Measurements from ENCODE around the gene COPS6.

The COPS6 gene

GRCh38 chr7:100087055-100087750, 1.6 kb upstream of the COPS6 start:
- Histone ChIP-seq H3K27me3 (ENCODE audit: insufficient read depth, low read length) (no peaks in the 10 kb centered on the region), H2AFZ (ENCODE audit: low read depth, low read length) (no peak overlapping the region), H3K4me3 (ENCODE audit: low read length) (no peak overlapping the region), H3K36me3 (ENCODE audit: insufficient read depth, low read length) (peaks cover 20% of the 10 kb centered on the region), H3K4me1 (ENCODE audit: insufficient read depth, low read length) (peaks cover 11% of the 10 kb centered on the region), H3K9me3 (ENCODE audit: low read length) (no peaks in the 10 kb centered on the region)

- no peaks in the 10 kb centered on the region for H3K9me3 ChIP-seq (ENCODE audit: low read length)
- H2AFZ ChIP-seq (ENCODE audit: low read depth, low read length), result peak overlapping the region; percentile 21
- peak overlapping the region; percentile 81 for H3K4me3 ChIP-seq (ENCODE audit: low read length)
Measured at GRCh38 chr7:100088095-100088620, 611 bp upstream of the COPS6 start.

DNA sequence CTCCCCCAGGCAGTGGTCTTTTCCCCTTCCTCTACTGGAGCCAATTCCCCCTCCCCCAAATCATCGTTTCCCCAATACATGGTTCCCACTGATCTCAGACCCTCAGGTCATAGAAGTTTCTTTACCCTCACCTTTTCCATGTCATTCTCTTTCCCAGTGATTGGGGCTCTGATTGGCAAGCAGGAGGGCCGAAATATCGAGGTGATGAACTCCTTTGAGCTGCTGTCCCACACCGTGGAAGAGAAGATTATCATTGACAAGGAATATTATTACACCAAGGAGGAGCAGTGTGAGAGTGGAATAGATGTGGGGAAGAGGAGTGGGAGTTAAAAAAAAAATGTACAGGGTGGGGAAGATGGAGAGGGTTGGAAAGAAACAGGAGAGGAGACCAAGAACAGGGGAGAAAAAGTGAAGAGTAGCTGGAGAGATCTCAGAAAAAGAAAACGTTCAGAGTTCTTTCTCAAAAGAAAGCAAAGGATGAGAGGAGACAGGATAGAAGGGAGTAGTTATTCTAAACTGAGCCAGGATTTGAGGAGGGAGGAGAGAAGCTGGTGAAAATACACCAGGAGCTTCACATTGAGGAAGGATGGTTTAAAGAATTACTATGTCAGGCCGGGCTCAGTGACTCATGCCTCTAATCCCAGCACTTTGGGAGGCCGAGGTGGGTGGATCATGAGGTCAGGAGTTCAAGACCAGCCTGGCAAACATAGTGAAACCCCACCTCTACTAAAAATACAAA, 858 bp downstream of the COPS6 start:
- Histone ChIP-seq H3K4me3 (ENCODE audit: low read length) (peak overlapping the region; percentile 81), H3K4me1 (ENCODE audit: insufficient read depth, low read length) (peaks cover 6% of the 10 kb centered on the region), H3K36me3 (ENCODE audit: insufficient read depth, low read length) (peaks cover 44% of the 10 kb centered on the region), H3K27me3 (ENCODE audit: insufficient read depth, low read length) (no peaks in the 10 kb centered on the region), H2AFZ (ENCODE audit: low read depth, low read length) (no peak overlapping the region), H3K9me3 (ENCODE audit: low read length) (no peaks in the 10 kb centered on the region)

More at GRCh38 chr7:100088095-100088620, 611 bp upstream of the COPS6 start:
- H3K27me3 ChIP-seq (ENCODE audit: insufficient read depth, low read length), result no peaks in the 10 kb centered on the region
- peaks cover 6% of the 10 kb centered on the region for H3K4me1 ChIP-seq (ENCODE audit: insufficient read depth, low read length)
- peaks cover 30% of the 10 kb centered on the region for H3K36me3 ChIP-seq (ENCODE audit: insufficient read depth, low read length)

DNA sequence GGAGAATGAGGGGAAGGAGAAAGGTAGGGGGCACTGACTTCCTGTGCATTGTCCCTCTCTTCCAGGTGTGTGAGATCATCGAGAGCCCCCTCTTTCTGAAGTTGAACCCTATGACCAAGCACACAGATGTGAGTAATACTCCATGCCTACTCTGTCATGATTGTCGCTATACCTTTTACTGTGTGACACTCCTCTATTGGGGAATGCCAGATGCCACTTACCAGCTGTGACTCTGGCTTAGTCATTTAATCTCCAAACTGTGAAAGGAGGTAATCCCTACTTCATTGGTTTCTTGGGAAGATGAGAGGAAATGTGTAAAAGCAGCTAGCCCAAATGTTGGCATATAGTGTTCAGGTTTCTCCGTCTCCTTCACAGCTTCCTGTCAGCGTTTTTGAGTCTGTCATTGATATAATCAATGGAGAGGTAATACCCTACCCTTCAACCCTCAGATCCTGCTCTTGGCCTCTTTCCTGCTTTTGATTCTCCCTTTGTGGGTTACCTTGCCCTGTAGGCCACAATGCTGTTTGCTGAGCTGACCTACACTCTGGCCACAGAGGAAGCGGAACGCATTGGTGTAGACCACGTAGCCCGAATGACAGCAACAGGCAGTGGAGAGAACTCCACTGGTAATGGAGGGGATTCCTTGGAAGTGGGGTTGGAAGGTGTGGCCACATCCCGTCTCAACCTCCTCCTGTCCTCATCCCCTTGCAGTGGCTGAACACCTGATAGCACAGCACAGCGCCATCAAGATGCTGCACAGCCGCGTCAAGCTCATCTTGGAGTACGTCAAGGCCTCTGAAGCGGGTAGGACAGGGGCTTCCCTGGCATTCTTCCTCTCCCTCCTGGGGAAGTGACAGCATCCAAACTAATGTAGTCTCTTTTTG, 2.0 kb downstream of the COPS6 start:
- Histone ChIP-seq H3K4me3 (ENCODE audit: low read length) (no peak overlapping the region), H3K27me3 (ENCODE audit: insufficient read depth, low read length) (no peaks in the 10 kb centered on the region), H3K36me3 (ENCODE audit: insufficient read depth, low read length) (peaks cover 56% of the 10 kb centered on the region), H3K4me1 (ENCODE audit: insufficient read depth, low read length) (peaks cover 6% of the 10 kb centered on the region), H2AFZ (ENCODE audit: low read depth, low read length) (no peak overlapping the region), H3K9me3 (ENCODE audit: low read length) (no peaks in the 10 kb centered on the region)

DNA sequence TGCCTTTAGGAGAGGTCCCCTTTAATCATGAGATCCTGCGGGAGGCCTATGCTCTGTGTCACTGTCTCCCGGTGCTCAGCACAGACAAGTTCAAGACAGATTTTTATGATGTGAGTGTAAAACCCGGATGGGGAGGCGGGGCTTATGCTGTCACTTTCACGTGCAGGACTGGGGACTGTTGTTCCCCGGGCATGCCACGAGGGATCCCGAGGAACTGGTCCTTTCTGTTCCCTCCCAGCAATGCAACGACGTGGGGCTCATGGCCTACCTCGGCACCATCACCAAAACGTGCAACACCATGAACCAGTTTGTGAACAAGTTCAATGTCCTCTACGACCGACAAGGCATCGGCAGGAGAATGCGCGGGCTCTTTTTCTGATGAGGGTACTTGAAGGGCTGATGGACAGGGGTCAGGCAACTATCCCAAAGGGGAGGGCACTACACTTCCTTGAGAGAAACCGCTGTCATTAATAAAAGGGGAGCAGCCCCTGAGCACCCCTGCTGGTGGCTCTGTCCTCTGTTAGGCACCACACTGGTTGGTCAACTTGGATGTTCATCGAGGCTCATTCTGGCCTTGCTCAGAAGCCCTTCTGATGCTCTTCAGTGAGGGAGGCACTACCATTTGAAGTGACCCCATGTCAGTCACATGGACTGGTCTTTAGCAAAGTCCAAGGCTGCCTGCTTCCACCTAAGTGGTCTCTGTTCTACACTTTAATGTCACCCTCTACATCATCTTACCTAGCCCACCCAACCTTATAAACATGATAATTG, 2.8 kb downstream of the COPS6 start:
- H3K27me3 ChIP-seq (ENCODE audit: insufficient read depth, low read length), result no peaks in the 10 kb centered on the region
- peaks cover 6% of the 10 kb centered on the region for H3K4me1 ChIP-seq (ENCODE audit: insufficient read depth, low read length)
- H2AFZ ChIP-seq (ENCODE audit: low read depth, low read length), result no peak overlapping the region
- no peaks in the 10 kb centered on the region for H3K9me3 ChIP-seq (ENCODE audit: low read length)
- H3K36me3 ChIP-seq (ENCODE audit: insufficient read depth, low read length), result peaks cover 64% of the 10 kb centered on the region
- H3K4me3 ChIP-seq (ENCODE audit: low read length), result no peak overlapping the region

DNA sequence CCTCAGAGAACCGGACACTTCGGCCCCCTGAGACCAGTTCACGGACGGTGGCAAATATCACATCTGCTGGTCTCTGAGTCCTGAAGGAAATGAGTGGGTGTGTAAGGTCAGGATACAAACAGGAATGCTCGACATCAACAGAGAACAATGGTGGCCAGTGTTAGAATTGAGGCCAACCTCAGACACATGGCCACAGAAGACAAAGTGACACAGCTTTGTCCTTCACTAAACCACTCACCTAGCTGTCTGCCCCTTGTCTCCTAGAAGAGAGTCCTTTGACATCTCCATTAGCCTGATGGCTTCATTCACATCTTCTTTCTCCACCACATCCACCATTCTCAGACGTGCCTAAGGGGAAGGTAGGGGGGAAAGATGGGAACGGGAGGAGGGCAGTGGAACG, 4.3 kb downstream of the COPS6 start:
- H3K4me3 ChIP-seq (ENCODE audit: low read length), result no peak overlapping the region
- no peaks in the 10 kb centered on the region for H3K9me3 ChIP-seq (ENCODE audit: low read length)
- H3K4me1 ChIP-seq (ENCODE audit: insufficient read depth, low read length), result peaks cover 6% of the 10 kb centered on the region
- peaks cover 76% of the 10 kb centered on the region for H3K36me3 ChIP-seq (ENCODE audit: insufficient read depth, low read length)
- no peak overlapping the region for H2AFZ ChIP-seq (ENCODE audit: low read depth, low read length)
- H3K27me3 ChIP-seq (ENCODE audit: insufficient read depth, low read length), result no peaks in the 10 kb centered on the region

DNA sequence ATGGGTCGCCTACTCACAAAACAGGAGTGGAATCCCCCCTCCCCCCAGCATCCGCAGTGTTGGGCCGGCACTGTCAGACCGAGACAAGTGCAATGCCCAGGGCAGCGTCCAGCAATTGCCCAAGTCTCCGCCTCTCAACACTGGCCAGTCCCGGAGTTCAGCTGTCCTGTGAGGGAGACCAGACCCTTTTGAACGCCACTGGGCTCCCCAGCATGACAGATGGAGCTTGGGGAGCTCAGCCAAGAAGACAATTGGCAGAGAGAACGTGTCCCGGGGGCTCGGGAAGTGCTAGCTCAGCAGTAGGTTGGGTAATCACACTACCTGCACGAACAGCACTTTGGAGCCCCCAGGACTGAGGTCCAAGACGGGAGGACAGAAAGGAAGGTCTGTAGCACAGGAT, 4.7 kb downstream of the COPS6 start:
- Histone ChIP-seq H2AFZ (ENCODE audit: low read depth, low read length) (no peak overlapping the region), H3K36me3 (ENCODE audit: insufficient read depth, low read length) (peaks cover 80% of the 10 kb centered on the region), H3K27me3 (ENCODE audit: insufficient read depth, low read length) (no peaks in the 10 kb centered on the region), H3K4me3 (ENCODE audit: low read length) (no peak overlapping the region), H3K4me1 (ENCODE audit: insufficient read depth, low read length) (peaks cover 10% of the 10 kb centered on the region), H3K9me3 (ENCODE audit: low read length) (no peaks in the 10 kb centered on the region)

DNA sequence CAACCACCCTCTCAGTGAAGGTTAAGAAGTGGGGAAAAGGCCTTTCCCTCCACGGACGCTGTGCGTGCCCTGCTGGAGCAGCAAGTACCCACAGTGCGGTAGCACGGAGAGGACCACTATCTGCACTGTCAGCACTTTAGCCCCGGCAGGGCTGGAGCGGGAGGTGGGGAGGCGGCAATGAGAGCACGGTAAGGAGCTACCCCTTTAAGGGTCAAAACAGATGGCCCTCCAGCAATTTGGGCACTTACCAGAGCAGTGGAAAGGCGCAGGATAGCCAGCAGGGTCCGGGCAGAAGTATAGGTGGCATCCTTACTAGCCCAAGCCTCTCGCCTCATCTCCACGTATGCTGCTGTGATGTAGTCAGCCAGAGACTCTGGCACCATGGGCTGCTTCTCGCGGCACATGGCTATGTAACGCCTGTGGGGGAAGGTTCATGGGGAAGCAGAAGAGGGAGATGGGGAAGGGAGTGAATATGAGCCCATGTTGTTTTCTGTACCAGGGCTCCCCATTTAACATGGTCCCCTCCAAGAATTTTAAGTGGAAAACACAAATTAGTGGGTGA, 5.2 kb downstream of the COPS6 start:
- no peak overlapping the region for H3K4me3 ChIP-seq (ENCODE audit: low read length)
- H3K9me3 ChIP-seq (ENCODE audit: low read length), result no peaks in the 10 kb centered on the region
- H3K36me3 ChIP-seq (ENCODE audit: insufficient read depth, low read length), result peaks cover 85% of the 10 kb centered on the region
- H2AFZ ChIP-seq (ENCODE audit: low read depth, low read length), result no peak overlapping the region
- peaks cover 15% of the 10 kb centered on the region for H3K4me1 ChIP-seq (ENCODE audit: insufficient read depth, low read length)
- H3K27me3 ChIP-seq (ENCODE audit: insufficient read depth, low read length), result no peaks in the 10 kb centered on the region

GRCh38 chr7:100095289-100095688, 6.5 kb downstream of the COPS6 start:
- H3K27me3 ChIP-seq (ENCODE audit: insufficient read depth, low read length), result no peaks in the 10 kb centered on the region
- H3K36me3 ChIP-seq (ENCODE audit: insufficient read depth, low read length), result peaks cover 96% of the 10 kb centered on the region
- no peaks in the 10 kb centered on the region for H3K9me3 ChIP-seq (ENCODE audit: low read length)
- no peak overlapping the region for H3K4me3 ChIP-seq (ENCODE audit: low read length)
- H3K4me1 ChIP-seq (ENCODE audit: insufficient read depth, low read length), result peaks cover 19% of the 10 kb centered on the region
- H2AFZ ChIP-seq (ENCODE audit: low read depth, low read length), result no peak overlapping the region

DNA sequence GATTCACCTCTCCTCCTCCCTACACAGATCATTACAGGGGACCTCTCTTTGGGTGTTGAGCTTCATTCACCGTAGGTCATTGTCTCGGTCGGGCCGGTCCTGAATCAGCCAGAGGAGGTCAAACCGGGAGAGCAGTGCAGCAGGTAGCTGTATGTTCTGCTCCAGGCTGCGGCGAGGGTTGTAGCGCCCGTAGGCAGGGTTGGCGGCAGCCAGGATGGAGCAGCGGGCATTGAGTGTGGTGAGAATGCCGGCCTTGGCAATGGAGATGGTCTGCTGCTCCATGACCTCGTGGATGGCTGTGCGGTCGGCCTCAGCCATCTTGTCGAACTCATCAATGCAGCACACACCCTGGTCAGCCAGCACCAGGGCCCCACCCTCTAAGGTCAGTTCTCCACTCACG, 6.9 kb downstream of the COPS6 start:
- Histone ChIP-seq H3K4me3 (ENCODE audit: low read length) (no peak overlapping the region), H3K9me3 (ENCODE audit: low read length) (no peaks in the 10 kb centered on the region), H2AFZ (ENCODE audit: low read depth, low read length) (no peak overlapping the region), H3K36me3 (ENCODE audit: insufficient read depth, low read length) (peaks cover 92% of the 10 kb centered on the region), H3K27me3 (ENCODE audit: insufficient read depth, low read length) (no peaks in the 10 kb centered on the region), H3K4me1 (ENCODE audit: insufficient read depth, low read length) (peaks cover 19% of the 10 kb centered on the region)

DNA sequence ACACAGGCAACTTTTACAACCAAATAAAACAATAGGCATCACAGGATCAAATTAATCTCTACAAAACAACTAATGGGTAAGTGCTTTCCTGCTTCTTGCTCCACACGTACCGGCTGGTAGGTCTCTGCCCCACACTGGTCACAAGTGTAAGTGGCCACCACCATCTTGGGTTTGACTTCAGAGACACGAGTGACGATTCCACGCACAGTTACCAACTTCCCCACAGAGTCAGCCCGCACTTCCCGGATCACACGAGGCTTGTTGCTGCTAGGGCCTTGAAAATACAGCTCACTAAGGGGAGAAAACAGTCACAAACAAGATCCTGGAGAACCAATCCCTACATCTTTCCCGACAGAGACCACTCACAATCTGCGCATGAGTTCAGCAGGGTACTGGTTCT, 10.1 kb downstream of the COPS6 start:
- no peaks in the 10 kb centered on the region for H3K9me3 ChIP-seq (ENCODE audit: low read length)
- H2AFZ ChIP-seq (ENCODE audit: low read depth, low read length), result no peak overlapping the region
- peak overlapping the region; percentile 81 for H3K4me3 ChIP-seq (ENCODE audit: low read length)
- H3K36me3 ChIP-seq (ENCODE audit: insufficient read depth, low read length), result peaks cover 62% of the 10 kb centered on the region
- no peaks in the 10 kb centered on the region for H3K27me3 ChIP-seq (ENCODE audit: insufficient read depth, low read length)
- peaks cover 24% of the 10 kb centered on the region for H3K4me1 ChIP-seq (ENCODE audit: insufficient read depth, low read length)

DNA sequence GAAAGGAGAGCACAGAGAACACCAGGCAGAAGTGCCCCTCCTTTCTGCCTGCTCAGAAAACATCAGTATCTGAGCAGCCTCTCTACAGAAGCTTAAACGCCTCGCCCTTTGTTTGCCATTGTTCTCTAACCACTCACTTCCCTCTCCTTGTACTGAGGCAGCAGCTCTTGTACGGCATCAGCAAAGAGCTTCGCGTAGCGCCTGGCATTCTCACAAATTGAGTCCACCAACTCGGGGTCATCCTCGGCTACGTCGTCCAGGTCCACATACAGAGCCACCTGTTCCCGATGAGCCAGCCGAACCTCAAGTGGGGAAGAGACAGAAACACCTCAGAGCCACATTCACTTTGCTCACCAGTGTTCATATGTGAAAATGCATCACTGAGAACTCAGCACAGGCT, 10.7 kb downstream of the COPS6 start:
- peak overlapping the region; percentile 81 for H3K4me3 ChIP-seq (ENCODE audit: low read length)
- no peak overlapping the region for H2AFZ ChIP-seq (ENCODE audit: low read depth, low read length)
- H3K36me3 ChIP-seq (ENCODE audit: insufficient read depth, low read length), result peaks cover 57% of the 10 kb centered on the region
- no peaks in the 10 kb centered on the region for H3K9me3 ChIP-seq (ENCODE audit: low read length)
- peaks cover 24% of the 10 kb centered on the region for H3K4me1 ChIP-seq (ENCODE audit: insufficient read depth, low read length)
- H3K27me3 ChIP-seq (ENCODE audit: insufficient read depth, low read length), result no peaks in the 10 kb centered on the region

Measured in neuron (in vitro differentiated cells).